Measurements from ENCODE around the gene SEMA3D. TPM values are rescaled to one million over a fixed set of nuclear protein-coding genes. Genes with fewer than 3 reads are reported as not detected.

Gene SEMA3D
- total RNA-seq, 1 donor from 2014 or later, result 264 TPM

- DNase-seq (ENCODE audit: low spot score in 2 of 2, unreplicated experiment in 2 of 2), result no peak
- Mint-ChIP-seq H3K27me3 (ENCODE audit: low read depth) (no peaks in the 10 kb centered on the region), H3K9me3 (peaks cover 28% of the 10 kb centered on the region), H3K4me1 (peaks cover 10% of the 10 kb centered on the region), H3K36me3 (peaks cover 38% of the 10 kb centered on the region), H3K4me3 (no peak overlapping the region), H3K27ac (no peak overlapping the region)
- TF ChIP-seq, protein P1, sequence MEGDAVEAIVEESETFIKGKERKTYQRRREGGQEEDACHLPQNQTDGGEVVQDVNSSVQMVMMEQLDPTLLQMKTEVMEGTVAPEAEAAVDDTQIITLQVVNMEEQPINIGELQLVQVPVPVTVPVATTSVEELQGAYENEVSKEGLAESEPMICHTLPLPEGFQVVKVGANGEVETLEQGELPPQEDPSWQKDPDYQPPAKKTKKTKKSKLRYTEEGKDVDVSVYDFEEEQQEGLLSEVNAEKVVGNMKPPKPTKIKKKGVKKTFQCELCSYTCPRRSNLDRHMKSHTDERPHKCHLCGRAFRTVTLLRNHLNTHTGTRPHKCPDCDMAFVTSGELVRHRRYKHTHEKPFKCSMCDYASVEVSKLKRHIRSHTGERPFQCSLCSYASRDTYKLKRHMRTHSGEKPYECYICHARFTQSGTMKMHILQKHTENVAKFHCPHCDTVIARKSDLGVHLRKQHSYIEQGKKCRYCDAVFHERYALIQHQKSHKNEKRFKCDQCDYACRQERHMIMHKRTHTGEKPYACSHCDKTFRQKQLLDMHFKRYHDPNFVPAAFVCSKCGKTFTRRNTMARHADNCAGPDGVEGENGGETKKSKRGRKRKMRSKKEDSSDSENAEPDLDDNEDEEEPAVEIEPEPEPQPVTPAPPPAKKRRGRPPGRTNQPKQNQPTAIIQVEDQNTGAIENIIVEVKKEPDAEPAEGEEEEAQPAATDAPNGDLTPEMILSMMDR (IDR thresholded peaks at IDR 0.05; ENCODE audit: unreplicated experiment), result no peak
These were observed 10.7 kb downstream of the SEMA3D start for GRCh38 chr7:85176197-85176596.

GRCh38 chr7:85175217-85175616 lies 11.6 kb downstream of the SEMA3D start:
- H3K4me3 Mint-ChIP-seq, result no peak overlapping the region
- TF ChIP-seq, protein P1 (IDR thresholded peaks at IDR 0.05; ENCODE audit: unreplicated experiment), result no peak
- DNase-seq (ENCODE audit: low spot score in 2 of 2, unreplicated experiment in 2 of 2), result no peak
- H3K36me3 Mint-ChIP-seq, result peaks cover 32% of the 10 kb centered on the region
- H3K27ac Mint-ChIP-seq, result peak overlapping the region; percentile 47
- H3K9me3 Mint-ChIP-seq, result peaks cover 23% of the 10 kb centered on the region
- H3K27me3 Mint-ChIP-seq (ENCODE audit: low read depth), result no peaks in the 10 kb centered on the region
- H3K4me1 Mint-ChIP-seq, result peaks cover 12% of the 10 kb centered on the region

DNA sequence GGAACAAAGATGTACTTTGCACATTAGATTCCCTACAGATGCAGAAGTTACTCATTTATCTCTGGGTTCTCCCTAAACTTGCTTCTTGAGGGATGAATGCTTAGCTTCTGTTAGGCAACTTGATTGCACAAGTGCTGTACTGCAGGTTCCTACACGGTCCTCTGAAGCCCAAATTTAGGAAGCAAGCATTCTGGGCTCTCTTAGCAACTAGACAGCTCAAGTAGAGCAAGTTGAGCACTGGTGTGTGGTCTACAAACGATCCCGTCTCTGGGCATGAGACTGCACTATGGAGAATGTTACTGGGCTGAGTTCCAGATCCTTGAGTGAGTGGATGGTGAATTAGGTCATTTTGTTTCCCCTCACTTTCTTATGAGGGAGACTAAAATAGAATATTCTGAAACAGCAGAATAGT lies 14.3 kb downstream of the SEMA3D start:
- Mint-ChIP-seq H3K27me3 (ENCODE audit: low read depth) (no peaks in the 10 kb centered on the region), H3K36me3 (peaks cover 10% of the 10 kb centered on the region), H3K4me1 (peaks cover 16% of the 10 kb centered on the region), H3K4me3 (no peak overlapping the region), H3K27ac (peak overlapping the region; percentile 3), H3K9me3 (peaks cover 10% of the 10 kb centered on the region)
- TF ChIP-seq, protein P1 (IDR thresholded peaks at IDR 0.05; ENCODE audit: unreplicated experiment), result no peak
- DNase-seq (ENCODE audit: low spot score in 2 of 2, unreplicated experiment in 2 of 2), result no peak

GRCh38 chr7:85167636-85168035 lies 19.2 kb downstream of the SEMA3D start:
- Mint-ChIP-seq H3K27me3 (ENCODE audit: low read depth) (no peaks in the 10 kb centered on the region), H3K36me3 (peaks cover 8% of the 10 kb centered on the region), H3K4me1 (peaks cover 23% of the 10 kb centered on the region), H3K27ac (peak overlapping the region; percentile 6), H3K4me3 (no peak overlapping the region), H3K9me3 (peaks cover 4% of the 10 kb centered on the region)
- TF ChIP-seq, protein P1 (IDR thresholded peaks at IDR 0.05; ENCODE audit: unreplicated experiment), result no peak
- no peak for DNase-seq (ENCODE audit: low spot score in 2 of 2, unreplicated experiment in 2 of 2)

DNA sequence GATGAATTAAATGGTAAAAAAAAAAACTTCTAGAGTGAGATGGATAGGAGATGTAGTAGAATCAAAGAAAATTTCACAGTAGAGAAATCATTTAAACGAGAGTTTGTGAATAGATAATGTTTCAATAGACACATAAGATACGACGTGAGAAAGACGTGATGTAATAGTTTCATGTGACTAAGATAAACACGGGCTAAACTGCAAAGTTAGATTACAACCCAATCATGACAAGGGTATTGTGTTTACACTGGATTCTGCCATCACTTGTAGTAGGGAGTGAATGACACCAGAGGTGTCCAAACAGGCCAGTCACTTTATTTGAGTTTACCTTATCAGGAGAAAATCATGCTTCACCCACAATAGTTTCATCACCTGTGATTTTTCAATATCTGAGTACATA lies 21.6 kb downstream of the SEMA3D start:
- Mint-ChIP-seq H3K4me3 (no peak overlapping the region), H3K9me3 (peaks cover 4% of the 10 kb centered on the region), H3K27ac (no peak overlapping the region), H3K36me3 (peaks cover 8% of the 10 kb centered on the region), H3K27me3 (ENCODE audit: low read depth) (no peaks in the 10 kb centered on the region), H3K4me1 (peaks cover 32% of the 10 kb centered on the region)
- TF ChIP-seq, protein P1 (IDR thresholded peaks at IDR 0.05; ENCODE audit: unreplicated experiment), result no peak
- DNase-seq (ENCODE audit: low spot score in 2 of 2, unreplicated experiment in 2 of 2), result no peak

DNA sequence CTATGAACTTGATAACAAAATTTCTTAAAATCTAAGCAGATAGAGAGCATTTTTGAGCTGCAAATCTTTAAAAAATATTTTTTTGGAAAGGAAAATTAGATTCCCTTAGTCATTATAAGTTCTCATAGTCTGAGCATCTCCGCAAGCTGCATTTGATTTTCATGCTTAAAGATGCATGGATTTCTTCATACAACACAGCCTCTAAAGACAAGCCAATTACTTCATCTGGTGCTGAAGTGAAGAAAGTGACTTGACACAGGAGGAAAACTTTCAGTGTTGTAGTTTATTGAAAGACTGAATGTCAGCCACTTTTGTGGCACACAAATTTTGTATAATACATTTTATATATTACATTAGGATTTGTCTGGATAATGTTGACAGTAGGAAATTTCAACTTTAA lies 22.5 kb downstream of the SEMA3D start:
- H3K4me1 Mint-ChIP-seq, result peaks cover 32% of the 10 kb centered on the region
- TF ChIP-seq, protein P1 (IDR thresholded peaks at IDR 0.05; ENCODE audit: unreplicated experiment), result no peak

More for the DNA sequence above, 22.5 kb downstream of the SEMA3D start:
- H3K9me3 Mint-ChIP-seq, result peaks cover 7% of the 10 kb centered on the region
- peaks cover 12% of the 10 kb centered on the region for H3K36me3 Mint-ChIP-seq
- no peaks in the 10 kb centered on the region for H3K27me3 Mint-ChIP-seq (ENCODE audit: low read depth)
- DNase-seq (ENCODE audit: low spot score in 2 of 2, unreplicated experiment in 2 of 2), result no peak
- H3K27ac Mint-ChIP-seq, result no peak overlapping the region
- no peak overlapping the region for H3K4me3 Mint-ChIP-seq
